Right lobe of liver (tissue), 4 donors: ENCODE data around the gene RARB.

Experiments
- CTCF ChIP-seq, 4 donors: fragments of 200-600 bp in 3 of 4; fragments of 450-650 bp in 1 of 4; IDR thresholded peaks; one replicate each; pipeline versions ENCODE4 v1.5.1 to v1.8.0; 2016 to 2022; ENCODE audit warnings: antibody characterized with exemption in 4 of 4, mild to moderate bottlenecking in 2 of 4
- POLR2A ChIP-seq: fragments of 450-650 bp; IDR thresholded peaks from one replicate; pipeline ENCODE4 v1.6.1; 2017; ENCODE audit warnings: antibody characterized with exemption, mild to moderate bottlenecking
- donor health status: DM: no; HTN: no; CAD: no.
- donor health status: DM: no; HTN: no; CAD: no.
- donor health status: DM: no; HTN: yes; CAD: no.

- TF ChIP-seq CTCF (IDR thresholded peaks at IDR 0.05) (no peak), POLR2A (no peak)
Observed at GRCh38 chr3:25463836-25464418, 35.9 kb downstream of the RARB start.
